MCF 10A (cell line): ENCODE results near the gene EXOSC7. TPM values are rescaled to one million over a fixed set of nuclear protein-coding genes. Genes with fewer than 3 reads are reported as not detected.

ENCODE experiments used
- BruUV-seq: library from RNA; stranded (reverse); fragments of 400-500 nt; replicated peaks from 2 replicates; lab custom pipeline; 2021; lab: Mats Ljungman, UMichigan
- CTCF ChIA-PET: fragments of 300-600 bp; sonication (Branson Sonifier 250); formaldehyde crosslinking; extraction: SDS; loops from one replicate; lab custom pipeline; 2021; ENCODE audit warnings: antibody characterized with exemption, inconsistent platforms; lab: Yijun Ruan, JAX
- POLR2A ChIA-PET: fragments of 300-600, 350-650 bp; sonication (Branson Sonifier 250); formaldehyde crosslinking; extraction: SDS; loops from one replicate; lab custom pipeline; 2020; ENCODE audit warnings: antibody characterized with exemption, inconsistent platforms; lab: Yijun Ruan, JAX
- DNase-seq: peaks from one replicate; pipeline ENCODE4 v3.0.0-alpha.2; 2018; ENCODE audit not compliant: unreplicated experiment
- H3K27ac Mint-ChIP-seq: one replicate; pipeline ENCODE4 v1.8.0; 2022; ENCODE audit warnings: mild to moderate bottlenecking, low read depth, mixed read lengths; ENCODE audit not compliant: unreplicated experiment
- H3K27me3 Mint-ChIP-seq: one replicate; pipeline ENCODE4 v1.8.0; 2022; ENCODE audit warnings: mixed read lengths; ENCODE audit not compliant: insufficient read depth, unreplicated experiment
- H3K36me3 Mint-ChIP-seq: one replicate; pipeline ENCODE4 v1.8.0; 2022; ENCODE audit warnings: mild to moderate bottlenecking, moderate library complexity, mixed read lengths; ENCODE audit not compliant: insufficient read depth, unreplicated experiment
- H3K4me1 Mint-ChIP-seq: one replicate; pipeline ENCODE4 v1.8.0; 2022; ENCODE audit warnings: mixed read lengths; ENCODE audit not compliant: insufficient read depth, unreplicated experiment
- H3K4me3 Mint-ChIP-seq: one replicate; pipeline ENCODE4 v1.8.0; 2022; ENCODE audit warnings: mild to moderate bottlenecking, moderate library complexity, mixed read lengths; ENCODE audit not compliant: unreplicated experiment
- H3K9me3 Mint-ChIP-seq: one replicate; pipeline ENCODE4 v1.8.0; 2022; ENCODE audit warnings: mixed read lengths; ENCODE audit not compliant: unreplicated experiment
- intact Hi-C: fragments of 100-400 bp; cut with micrococcal nuclease; formaldehyde crosslinking; loops from 2 replicates; pipeline ENCODE4 v1.14.1; 2022
- total RNA-seq: library from RNA; stranded (reverse); gene quantifications from 2 replicates; pipeline ENCODE4 v1.2.3, GENCODE V29; 2022
- TF ChIP-seq, protein P1 (sequence below): fragments of 200-600 bp; IDR thresholded peaks from one replicate; pipeline ENCODE4 v1.8.0; 2022; ENCODE audit warnings: antibody characterized with exemption, mild to moderate bottlenecking; ENCODE audit not compliant: unreplicated experiment

EXOSC7 gene
- total RNA-seq, 1 experiment from 2014 or later, result 73.3 TPM

DNA sequence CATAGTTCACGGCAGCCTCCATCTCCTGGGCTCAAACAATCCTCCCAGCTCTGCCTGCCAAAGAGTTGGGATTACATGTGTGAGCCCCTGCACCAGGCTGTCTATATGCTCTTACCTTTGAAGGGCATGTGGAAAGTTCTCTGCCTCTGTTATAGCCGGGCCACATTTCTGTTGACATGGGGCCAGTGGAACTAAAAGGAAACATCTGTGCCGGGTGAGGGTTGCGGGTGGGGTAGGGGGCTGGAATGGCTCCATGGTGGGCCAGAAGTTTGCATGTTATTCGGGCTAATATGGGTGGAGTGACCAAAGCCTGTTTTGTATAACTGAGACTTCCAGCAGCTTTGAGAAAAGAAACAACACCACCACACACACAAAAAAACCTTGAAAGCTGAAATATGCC is 41.8 kb downstream of the EXOSC7 start:
- Mint-ChIP-seq H3K9me3 (no peaks in the 10 kb centered on the region), H3K4me1 (peaks cover 4% of the 10 kb centered on the region), H3K27ac (no peak overlapping the region), H3K4me3 (no peak overlapping the region), H3K36me3 (peaks cover 16% of the 10 kb centered on the region), H3K27me3 (no peaks in the 10 kb centered on the region)
- TF ChIP-seq, protein P1, sequence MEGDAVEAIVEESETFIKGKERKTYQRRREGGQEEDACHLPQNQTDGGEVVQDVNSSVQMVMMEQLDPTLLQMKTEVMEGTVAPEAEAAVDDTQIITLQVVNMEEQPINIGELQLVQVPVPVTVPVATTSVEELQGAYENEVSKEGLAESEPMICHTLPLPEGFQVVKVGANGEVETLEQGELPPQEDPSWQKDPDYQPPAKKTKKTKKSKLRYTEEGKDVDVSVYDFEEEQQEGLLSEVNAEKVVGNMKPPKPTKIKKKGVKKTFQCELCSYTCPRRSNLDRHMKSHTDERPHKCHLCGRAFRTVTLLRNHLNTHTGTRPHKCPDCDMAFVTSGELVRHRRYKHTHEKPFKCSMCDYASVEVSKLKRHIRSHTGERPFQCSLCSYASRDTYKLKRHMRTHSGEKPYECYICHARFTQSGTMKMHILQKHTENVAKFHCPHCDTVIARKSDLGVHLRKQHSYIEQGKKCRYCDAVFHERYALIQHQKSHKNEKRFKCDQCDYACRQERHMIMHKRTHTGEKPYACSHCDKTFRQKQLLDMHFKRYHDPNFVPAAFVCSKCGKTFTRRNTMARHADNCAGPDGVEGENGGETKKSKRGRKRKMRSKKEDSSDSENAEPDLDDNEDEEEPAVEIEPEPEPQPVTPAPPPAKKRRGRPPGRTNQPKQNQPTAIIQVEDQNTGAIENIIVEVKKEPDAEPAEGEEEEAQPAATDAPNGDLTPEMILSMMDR, result no peak
- no peak for DNase-seq
- ChIA-PET CTCF (no interaction called here), POLR2A (no interaction called here)
- intact Hi-C loops, result no loop called here
- BruUV-seq, result no TSS peak

DNA sequence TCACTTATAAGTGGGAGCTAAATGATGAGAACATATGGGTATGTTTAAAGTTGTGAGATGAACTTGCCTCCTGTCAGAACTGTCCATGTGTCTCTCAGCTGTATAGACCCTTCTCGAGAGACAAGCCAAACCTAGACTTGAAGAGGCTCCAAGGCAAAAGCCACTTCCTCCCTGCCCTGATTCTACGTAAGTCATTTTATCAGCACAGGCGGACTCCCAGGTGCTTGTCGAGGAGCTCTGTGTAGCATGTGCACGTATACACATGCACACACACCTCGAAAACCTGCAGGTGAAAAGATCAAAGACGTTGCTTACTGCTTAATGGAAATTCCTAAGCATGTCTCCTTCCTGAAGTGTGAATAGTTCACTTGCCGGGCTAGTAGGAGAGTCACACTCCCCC is 44.5 kb downstream of the EXOSC7 start:
- intact Hi-C loops, result no loop called here
- ChIA-PET CTCF (interaction anchor here (1.1 kb wide), 1 partner anchor 34 kb away, joined by 3 read pairs; no protein-coding TSS in a partner anchor), POLR2A (interaction anchor here (0.9 kb wide), 1 partner anchor 258 kb away, joined by 3 read pairs; no protein-coding TSS in a partner anchor)
- H3K27ac Mint-ChIP-seq, result no peak overlapping the region
- no peaks in the 10 kb centered on the region for H3K27me3 Mint-ChIP-seq
- BruUV-seq, result no TSS peak
- no peaks in the 10 kb centered on the region for H3K9me3 Mint-ChIP-seq
- H3K4me1 Mint-ChIP-seq, result no peaks in the 10 kb centered on the region
- DNase-seq, result no peak
- H3K4me3 Mint-ChIP-seq, result no peak overlapping the region
- TF ChIP-seq, protein P1, result no peak
- H3K36me3 Mint-ChIP-seq, result peaks cover 10% of the 10 kb centered on the region

DNA sequence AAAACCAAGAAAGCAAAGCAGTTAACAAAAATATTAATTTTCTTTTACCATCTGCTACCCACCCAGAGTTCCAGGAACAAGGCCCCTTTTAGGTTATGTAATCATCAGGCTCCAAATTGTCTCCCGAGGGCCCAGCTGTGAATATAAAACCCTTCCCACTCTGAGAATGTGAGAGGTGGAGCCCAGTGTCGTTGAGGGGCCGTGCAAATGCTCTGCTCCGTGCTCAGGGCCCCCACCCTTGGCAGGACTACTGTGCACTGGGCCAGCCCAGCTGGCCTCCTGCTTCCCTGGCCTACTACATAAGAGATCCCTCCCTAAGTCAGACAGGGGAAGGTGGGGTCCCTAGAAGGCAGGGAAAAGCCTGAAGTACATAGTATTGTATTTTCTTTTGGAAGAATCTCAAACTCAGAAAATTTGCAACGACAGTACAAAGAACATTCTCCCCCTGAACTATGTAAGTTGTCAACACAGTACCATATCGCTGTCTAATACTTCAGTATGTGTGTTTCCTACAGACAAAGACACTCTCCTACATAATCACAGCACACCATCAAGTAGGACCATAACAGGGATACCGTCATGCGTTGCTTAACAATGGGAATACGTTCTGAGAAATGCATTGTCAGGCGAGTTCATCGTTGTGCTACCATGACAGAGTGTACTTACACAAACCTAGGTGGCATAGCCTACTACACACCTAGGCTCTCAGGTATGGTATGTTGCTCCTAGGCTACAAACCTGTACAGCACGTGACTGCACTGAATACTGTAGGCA is 45.7 kb downstream of the EXOSC7 start:
- Mint-ChIP-seq H3K27me3 (no peaks in the 10 kb centered on the region), H3K4me3 (no peak overlapping the region), H3K36me3 (peaks cover 4% of the 10 kb centered on the region), H3K27ac (no peak overlapping the region), H3K9me3 (no peaks in the 10 kb centered on the region), H3K4me1 (peaks cover 6% of the 10 kb centered on the region)
- TF ChIP-seq, protein P1, result no peak
- POLR2A ChIA-PET, result interaction anchor here (0.9 kb wide), 1 partner anchor 259 kb away, joined by 3 read pairs; no protein-coding TSS in a partner anchor
- CTCF ChIA-PET, result interaction anchor here (1.1 kb wide), 1 partner anchor 22 kb away, joined by 3 read pairs; no protein-coding TSS in a partner anchor
- intact Hi-C loops, result no loop called here
- BruUV-seq, result no TSS peak
- no peak for DNase-seq

DNA sequence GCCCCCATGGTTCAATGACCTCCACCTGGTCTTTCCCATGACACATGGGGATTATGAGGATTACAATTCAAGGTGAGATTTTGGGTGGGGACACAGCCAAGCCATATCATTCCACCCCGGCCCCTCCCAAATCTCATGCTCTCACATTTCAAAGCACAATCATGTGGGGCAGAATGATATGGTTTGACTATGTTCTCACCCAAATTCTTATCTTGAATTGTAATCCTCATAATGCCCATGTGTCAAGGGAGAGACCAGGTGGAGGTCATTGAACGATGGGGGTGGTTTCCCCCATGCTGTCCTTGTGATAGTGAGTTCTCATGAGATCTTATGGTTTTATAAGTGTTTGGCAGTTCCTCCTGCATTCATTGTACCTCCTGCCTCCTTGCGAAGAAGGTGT is 47.6 kb downstream of the EXOSC7 start:
- ChIA-PET CTCF (interaction anchor here (0.6 kb wide), 1 partner anchor 622 kb away, joined by 3 read pairs; no protein-coding TSS in a partner anchor), POLR2A (interaction anchor here (0.7 kb wide), 1 partner anchor 100 kb away, joined by 3 read pairs; no protein-coding TSS in a partner anchor)
- Mint-ChIP-seq H3K4me3 (no peak overlapping the region), H3K9me3 (no peaks in the 10 kb centered on the region), H3K4me1 (peaks cover 10% of the 10 kb centered on the region), H3K27me3 (no peaks in the 10 kb centered on the region), H3K36me3 (no peaks in the 10 kb centered on the region), H3K27ac (no peak overlapping the region)
- intact Hi-C loops, result no loop called here
- no TSS peak for BruUV-seq
- TF ChIP-seq, protein P1, result no peak
- DNase-seq, result no peak
